BLaER1 treated with 17β-estradiol and CSF1 and Interleukin-3, amounts not matched to agents 10 nM and 100 nM (cell line): ENCODE data around the gene GPA33.

Experiments
- H3K27ac ChIP-seq, 11 experiments: shearing (Covaris generic); formaldehyde crosslinking; 2 replicates each; pipeline ENCODE4 v1.8.1; 2022
- H3K27me3 ChIP-seq, 11 experiments: shearing (Covaris generic); formaldehyde crosslinking; 2 replicates each; pipeline ENCODE4 v1.8.1; 2022
- H3K36me3 ChIP-seq, 11 experiments: shearing (Covaris generic); formaldehyde crosslinking; 2 replicates each; pipeline ENCODE4 v1.8.1; 2022
- H3K4me1 ChIP-seq, 10 experiments: shearing (Covaris generic); formaldehyde crosslinking; 2 replicates each; pipeline ENCODE4 v1.8.1; 2022
- H3K4me2 ChIP-seq, 11 experiments: shearing (Covaris generic); formaldehyde crosslinking; 2 replicates each; pipeline ENCODE4 v1.8.1; 2022
- H3K4me3 ChIP-seq, 10 experiments: shearing (Covaris generic); formaldehyde crosslinking; 2 replicates each; pipeline ENCODE4 v1.8.1; 2022
- H3K9ac ChIP-seq, 11 experiments: shearing (Covaris generic); formaldehyde crosslinking; 2 replicates each; pipeline ENCODE4 v1.8.1; 2022
- H3K9me3 ChIP-seq, 11 experiments: shearing (Covaris generic); formaldehyde crosslinking; replicated peaks in 1 of 11; 2 replicates each; pipeline ENCODE4 v1.8.1; 2022
- H4K20me1 ChIP-seq, 11 experiments: shearing (Covaris generic); formaldehyde crosslinking; 2 replicates each; pipeline ENCODE4 v1.8.1; 2022
- Cebpa-rat ChIP-seq, 11 experiments: shearing (Covaris generic); IDR thresholded peaks; 2 replicates each; pipeline ENCODE4 v1.8.1; 2022

The GPA33 gene

GRCh38 chr1:167068761-167069160, 21.4 kb downstream of the GPA33 start:
- Histone ChIP-seq H3K4me2 (no peak overlapping the region), H3K9ac (no peak overlapping the region), H3K4me3 (no peak overlapping the region), H3K36me3 (no peaks in the 10 kb centered on the region), H3K4me1 (no peaks in the 10 kb centered on the region), H3K27me3 (no peaks in the 10 kb centered on the region), H4K20me1 (no peaks in the 10 kb centered on the region), H3K27ac (no peak overlapping the region), H3K9me3 (no peaks in the 10 kb centered on the region)
- TF ChIP-seq Cebpa-rat (IDR thresholded peaks at IDR 0.05): no peak

DNA sequence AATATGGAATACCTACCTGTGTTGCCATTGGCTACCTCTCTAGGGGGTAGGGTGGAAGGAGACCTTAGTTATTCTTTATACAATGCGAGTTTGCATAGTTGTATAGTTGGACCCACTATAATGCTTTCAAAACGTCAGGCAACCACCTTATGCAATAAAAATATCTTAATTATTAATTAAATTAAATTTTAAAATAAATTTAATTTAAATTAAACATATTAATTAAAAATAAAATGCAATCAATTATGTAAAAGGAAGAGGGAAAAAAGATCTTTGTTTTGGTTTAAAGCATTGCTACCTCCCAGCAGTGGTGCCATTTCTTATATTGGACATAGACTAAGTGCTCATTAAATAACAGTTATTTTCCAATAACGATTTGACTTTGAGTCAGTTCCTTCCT, 22.3 kb downstream of the GPA33 start:
- Histone ChIP-seq H3K4me2 (no peak overlapping the region), H4K20me1 (no peaks in the 10 kb centered on the region), H3K36me3 (no peaks in the 10 kb centered on the region), H3K27me3 (no peaks in the 10 kb centered on the region), H3K4me3 (no peak overlapping the region), H3K4me1 (no peaks in the 10 kb centered on the region), H3K27ac (no peak overlapping the region), H3K9ac (no peak overlapping the region), H3K9me3 (no peaks in the 10 kb centered on the region)
- TF ChIP-seq Cebpa-rat (IDR thresholded peaks at IDR 0.05): no peak

- H3K27ac ChIP-seq: peak overlapping the region in 1 of 11 experiments; percentile 35; a peak in 1 of 22 replicates
- no peaks in the 10 kb centered on the region for H3K4me1 ChIP-seq
- H3K9me3 ChIP-seq: no peaks in the 10 kb centered on the region
- H3K27me3 ChIP-seq: no peaks in the 10 kb centered on the region
- H3K9ac ChIP-seq: peak overlapping the region in 10 of 11 experiments; percentile 48 to 74 (median 68); a peak in 18 of 22 replicates
- H3K36me3 ChIP-seq: no peaks in the 10 kb centered on the region
- H3K4me2 ChIP-seq: peak overlapping the region; percentile 51 to 94 (median 73); a peak in 21 of 22 replicates
- H3K4me3 ChIP-seq: peak overlapping the region in 7 of 10 experiments; percentile 3 to 62 (median 41); a peak in 8 of 20 replicates
- no peak for TF ChIP-seq Cebpa-rat (IDR thresholded peaks at IDR 0.05)
- no peaks in the 10 kb centered on the region for H4K20me1 ChIP-seq
Observed at GRCh38 chr1:167066333-167067122, 23.6 kb downstream of the GPA33 start.

GRCh38 chr1:167065471-167065870, 24.7 kb downstream of the GPA33 start:
- no peak overlapping the region for H3K4me3 ChIP-seq
- no peaks in the 10 kb centered on the region for H3K36me3 ChIP-seq
- H4K20me1 ChIP-seq: no peaks in the 10 kb centered on the region
- H3K9me3 ChIP-seq: no peaks in the 10 kb centered on the region
- no peaks in the 10 kb centered on the region for H3K4me1 ChIP-seq
- no peaks in the 10 kb centered on the region for H3K27me3 ChIP-seq
- no peak overlapping the region for H3K9ac ChIP-seq
- TF ChIP-seq Cebpa-rat (IDR thresholded peaks at IDR 0.05): no peak
- no peak overlapping the region for H3K27ac ChIP-seq
- no peak overlapping the region for H3K4me2 ChIP-seq

DNA sequence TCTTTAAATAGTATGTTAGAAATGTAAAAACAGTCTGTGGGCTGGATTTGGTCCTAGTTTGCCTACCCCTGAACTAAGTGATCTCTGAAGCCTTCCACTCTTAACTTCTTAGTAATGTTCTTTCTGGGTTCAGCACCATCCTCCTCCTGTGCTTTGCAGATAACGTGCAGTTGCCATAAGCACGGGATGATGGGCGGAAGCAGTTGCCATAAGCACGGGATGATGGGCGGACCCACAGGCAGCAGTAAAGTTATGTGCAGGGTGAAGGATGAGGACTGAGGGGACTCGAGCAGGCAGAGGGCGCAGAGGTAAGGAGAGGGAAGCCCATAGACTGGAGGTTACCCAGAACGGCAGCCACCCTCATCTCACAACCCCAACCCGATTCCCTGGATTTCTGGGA, 25.6 kb downstream of the GPA33 start:
- H3K4me1 ChIP-seq: peaks cover 0 to under 1% (median 0%) of the 10 kb centered on the region in 10 experiments; a peak in 2 of 20 replicates
- no peak overlapping the region for H3K4me3 ChIP-seq
- H3K36me3 ChIP-seq: no peaks in the 10 kb centered on the region
- 0 out of 22 replicates have a peak overlapping the region, but pooled peaks of 1 of the 11 experiments have one; percentile 19 for H3K9ac ChIP-seq
- H3K9me3 ChIP-seq: no peaks in the 10 kb centered on the region
- H4K20me1 ChIP-seq: no peaks in the 10 kb centered on the region
- no peak overlapping the region for H3K27ac ChIP-seq
- H3K27me3 ChIP-seq: no peaks in the 10 kb centered on the region
- no peak overlapping the region for H3K4me2 ChIP-seq
- no peak for TF ChIP-seq Cebpa-rat (IDR thresholded peaks at IDR 0.05)

GRCh38 chr1:167061073-167061464, 29.1 kb downstream of the GPA33 start:
- H3K36me3 ChIP-seq: no peaks in the 10 kb centered on the region
- TF ChIP-seq Cebpa-rat (IDR thresholded peaks at IDR 0.05): no peak
- no peak overlapping the region for H3K9ac ChIP-seq

DNA sequence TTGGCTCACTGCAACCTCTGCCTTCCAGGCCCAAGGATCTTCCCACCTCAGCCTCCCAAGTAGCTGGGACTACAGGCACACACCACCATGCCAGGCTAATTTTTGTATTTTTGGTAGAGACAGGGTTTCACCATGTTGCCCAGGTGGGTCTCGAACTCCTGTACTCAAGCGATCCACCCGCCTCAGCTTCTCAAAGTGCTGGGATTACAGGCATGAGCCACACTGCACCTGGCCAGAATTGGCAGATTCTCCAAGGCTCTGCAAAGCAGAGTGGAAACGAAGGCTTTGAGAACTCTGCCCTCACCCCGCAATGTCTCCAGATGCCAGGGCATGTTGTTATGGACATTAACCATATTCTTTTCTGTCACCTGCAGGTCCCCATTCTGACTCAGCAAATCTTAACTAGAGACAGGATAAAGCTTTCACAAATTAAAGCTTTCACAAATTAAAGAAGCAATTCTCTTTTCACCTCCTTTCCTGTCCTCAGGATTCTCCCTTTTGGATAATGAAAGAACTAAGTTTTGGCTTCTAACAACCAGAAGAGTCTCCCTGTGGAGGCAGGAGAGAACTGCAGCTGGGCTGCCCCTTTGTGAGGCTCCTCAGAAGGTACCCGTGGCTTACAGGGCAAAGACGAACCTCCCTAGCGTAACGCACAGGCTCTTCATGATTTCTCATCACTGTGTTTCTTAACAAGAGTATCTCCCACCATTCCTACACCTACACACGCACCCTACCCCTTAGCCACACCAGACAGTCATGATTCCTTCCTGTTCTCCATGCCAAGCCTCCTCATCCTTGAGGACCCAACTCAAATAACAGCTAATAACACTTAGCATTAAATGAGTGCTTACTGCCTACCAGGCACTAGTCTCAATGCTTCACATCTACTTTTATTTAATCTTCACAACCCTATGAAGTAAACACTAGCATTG, 29.8 kb downstream of the GPA33 start:
- TF ChIP-seq Cebpa-rat (IDR thresholded peaks at IDR 0.05): no peak
- no peak overlapping the region for H3K4me2 ChIP-seq
- H3K4me3 ChIP-seq: no peak overlapping the region
- no peaks in the 10 kb centered on the region for H3K27me3 ChIP-seq
- no peaks in the 10 kb centered on the region for H4K20me1 ChIP-seq
- H3K9me3 ChIP-seq: no peaks in the 10 kb centered on the region
- H3K4me1 ChIP-seq: peaks cover 0 to 11% (median 5%) of the 10 kb centered on the region in 10 experiments; a peak in 9 of 20 replicates
- H3K36me3 ChIP-seq: no peaks in the 10 kb centered on the region
- H3K27ac ChIP-seq: no peak overlapping the region
- H3K9ac ChIP-seq: no peak overlapping the region

More at GRCh38 chr1:167061073-167061464, 29.1 kb downstream of the GPA33 start:
- Histone ChIP-seq H3K9me3 (no peaks in the 10 kb centered on the region), H3K4me2 (no peak overlapping the region), H3K4me3 (no peak overlapping the region), H3K27ac (no peak overlapping the region), H3K4me1 (peaks cover 0 to 11% (median 5%) of the 10 kb centered on the region in 10 experiments; a peak in 9 of 20 replicates), H3K27me3 (no peaks in the 10 kb centered on the region), H4K20me1 (no peaks in the 10 kb centered on the region)

- no peak for TF ChIP-seq Cebpa-rat (IDR thresholded peaks at IDR 0.05)
- Histone ChIP-seq H3K9ac (no peak overlapping the region), H3K27me3 (no peaks in the 10 kb centered on the region), H3K4me2 (no peak overlapping the region; a peak in 1 of 22 replicates), H3K4me1 (peaks cover 0 to 12% (median 5%) of the 10 kb centered on the region in 10 experiments; a peak in 9 of 20 replicates), H4K20me1 (no peaks in the 10 kb centered on the region), H3K9me3 (no peaks in the 10 kb centered on the region), H3K36me3 (no peaks in the 10 kb centered on the region), H3K27ac (no peak overlapping the region), H3K4me3 (no peak overlapping the region)
Observed at GRCh38 chr1:167059809-167060107, 30.4 kb downstream of the GPA33 start.
